GM12878 (cell line): Measurements from ENCODE around the gene RAB3C. TPM values are rescaled to one million over a fixed set of nuclear protein-coding genes. Genes with fewer than 3 reads are reported as not detected.

Experiments used
- ATAC-seq: fragments of 200-7000 bp; cut with Tn5 transposase; 3 replicates; pipeline ENCODE4 v1.9.1; 2020; ENCODE audit warnings: mild to moderate bottlenecking, moderate library complexity
- BruUV-seq: library from RNA; stranded (reverse); fragments of 400-500 nt; replicated peaks from 2 replicates; lab custom pipeline; 2021; lab: Mats Ljungman, UMichigan
- CTCF ChIA-PET: fragments of 300-600 bp; sonication (Branson Sonifier 250); formaldehyde crosslinking; extraction: SDS; loops from one replicate; lab custom pipeline; 2021; ENCODE audit warnings: inconsistent platforms; lab: Yijun Ruan, JAX
- POLR2A ChIA-PET: fragments of 350-600 bp; formaldehyde crosslinking; extraction: SDS; loops from one replicate; lab custom pipeline; 2021; ENCODE audit warnings: inconsistent platforms; lab: Charles Lee
- RAD21 ChIA-PET: fragments of 300-600 bp; sonication (Branson Sonifier 250); formaldehyde crosslinking; loops from one replicate; lab custom pipeline; 2023; ENCODE audit warnings: antibody characterized with exemption; ENCODE audit not compliant: unreplicated experiment; lab: Charles Lee
- SMC1A ChIA-PET: fragments of 300-600 bp; sonication (Branson Sonifier 250); formaldehyde crosslinking; loops from one replicate; lab custom pipeline; 2023; ENCODE audit not compliant: unreplicated experiment, uncharacterized antibody; lab: Charles Lee
- DNase-seq: peaks from one replicate; pipeline ENCODE4 v3.0.0-alpha.2; 2011; ENCODE audit warnings: low read depth, low spot score
- FAIRE-seq: peaks from 3 replicates; lab custom pipeline; 2011; peaks lifted over from hg19 to GRCh38; lab: Jason Lieb, UNC
- H2AFZ ChIP-seq: 2 replicates; pipeline ENCODE4 v1.6.0; 2011; ENCODE audit warnings: low read depth, low read length, control low read depth; ENCODE audit not compliant: control insufficient read depth
- H3K27ac ChIP-seq: 2 replicates; pipeline ENCODE4 v1.5.1; 2011; ENCODE audit warnings: control low read depth; ENCODE audit not compliant: control insufficient read depth, insufficient read depth
- H3K27me3 ChIP-seq, 2 experiments: replicated peaks in 1 of 2; 2 replicates each; pipeline versions ENCODE4 v1.6.0 to v1.6.1; 2011; ENCODE audit warnings: low read length in 1 of 2; ENCODE audit not compliant: control insufficient read depth in 2 of 2, insufficient read depth in 2 of 2
- H3K36me3 ChIP-seq, 2 experiments: 2 replicates each; pipeline ENCODE4 v1.5.1; 2011; ENCODE audit warnings: low read length in 1 of 2; ENCODE audit not compliant: control insufficient read depth in 2 of 2, insufficient read depth in 2 of 2
- H3K4me1 ChIP-seq: 2 replicates; pipeline ENCODE4 v1.6.1; 2011; ENCODE audit warnings: mild to moderate bottlenecking, low read length, moderate library complexity, mixed read lengths; ENCODE audit not compliant: control insufficient read depth, insufficient read depth
- H3K4me2 ChIP-seq: 2 replicates; pipeline ENCODE4 v1.6.0; 2011; ENCODE audit warnings: control low read depth; ENCODE audit not compliant: control insufficient read depth, insufficient read depth
- H3K4me3 ChIP-seq: fragments of 200-600 bp; sonication (generic); 2 replicates; pipeline ENCODE4 v1.5.1; 2016
- H3K79me2 ChIP-seq: 2 replicates; pipeline ENCODE4 v1.6.0; 2011; ENCODE audit warnings: low read length; ENCODE audit not compliant: control insufficient read depth, insufficient read depth
- H3K9ac ChIP-seq: 2 replicates; pipeline ENCODE4 v1.8.0; 2011; ENCODE audit warnings: low read length, control low read depth, mixed read lengths; ENCODE audit not compliant: control insufficient read depth, insufficient read depth
- H3K9me3 ChIP-seq: replicated peaks from 3 replicates; pipeline ENCODE4 v1.5.1; 2011; ENCODE audit warnings: mild to moderate bottlenecking, low read length; ENCODE audit not compliant: control insufficient read depth, insufficient read depth
- H4K20me1 ChIP-seq: 2 replicates; pipeline ENCODE4 v1.6.0; 2011; ENCODE audit not compliant: control insufficient read depth, insufficient read depth
- EGR1 ChIP-seq, 2 experiments: IDR thresholded peaks; 1 replicate in 1 of 2; 2 replicates in 1 of 2; pipeline ENCODE4 v1.6.1; 2011 to 2012; ENCODE audit warnings: low read depth in 2 of 2, low read length in 2 of 2, borderline replicate concordance in 1 of 2, mild to moderate bottlenecking in 1 of 2, moderate library complexity in 1 of 2
- HDGF ChIP-seq: fragments of 450-650 bp; IDR thresholded peaks from 2 replicates; pipeline ENCODE4 v1.6.1; 2016; ENCODE audit warnings: antibody characterized with exemption
- HSF1 ChIP-seq: fragments of 150-350 bp; IDR thresholded peaks from 2 replicates; pipeline ENCODE4 v1.6.1; 2014; ENCODE audit warnings: mild to moderate bottlenecking, low read depth, low read length
- JUND ChIP-seq: IDR thresholded peaks from 2 replicates; pipeline ENCODE4 v1.6.1; 2012; ENCODE audit warnings: low read depth, mild to moderate bottlenecking, low read length, improper control_type of control experiment, moderate library complexity
- MAX ChIP-seq: IDR thresholded peaks from 2 replicates; pipeline ENCODE4 v1.6.1; 2012; ENCODE audit warnings: low read depth, low read length, improper control_type of control experiment
- MEF2B ChIP-seq: fragments of 450-650 bp; IDR thresholded peaks from 2 replicates; pipeline ENCODE4 v1.6.1; 2018; ENCODE audit warnings: mild to moderate bottlenecking, moderate library complexity; ENCODE audit not compliant: partially characterized antibody, poor library complexity, severe bottlenecking
- MTA2 ChIP-seq: fragments of 450-650 bp; IDR thresholded peaks from 2 replicates; pipeline ENCODE4 v1.6.1; 2016; ENCODE audit warnings: low read depth, mild to moderate bottlenecking, moderate library complexity
- NFIC ChIP-seq: IDR thresholded peaks from 2 replicates; pipeline ENCODE4 v1.6.1; 2012; ENCODE audit warnings: low read depth, mild to moderate bottlenecking, inconsistent platforms, low read length, moderate library complexity
- NKRF ChIP-seq: fragments of 450-650 bp; conservative IDR thresholded peaks from 2 replicates; pipeline ENCODE4 v1.6.1; 2017; ENCODE audit warnings: mild to moderate bottlenecking, moderate library complexity
- POLR2A ChIP-seq: IDR thresholded peaks from 2 replicates; pipeline ENCODE4 v1.6.1; 2011; ENCODE audit warnings: low read depth, mild to moderate bottlenecking, low read length
- POU2F2 ChIP-seq: IDR thresholded peaks from 3 replicates; pipeline ENCODE4 v1.6.1; 2011; ENCODE audit warnings: low read depth, mild to moderate bottlenecking, low read length, borderline replicate concordance
- SMAD5 ChIP-seq: IDR thresholded peaks from 2 replicates; pipeline ENCODE4 v1.6.1; 2016; ENCODE audit warnings: antibody characterized with exemption, low read depth
- SPI1 ChIP-seq: IDR thresholded peaks from 2 replicates; pipeline ENCODE4 v1.6.1; 2011; ENCODE audit warnings: low read depth, mild to moderate bottlenecking, low read length, moderate library complexity, borderline replicate concordance; ENCODE audit not compliant: insufficient read depth
- WGBS: methylation state at CpG from one replicate; pipeline ENCODE4 v1.1.6; 2016; ENCODE audit warnings: low lambda C conversion rate; ENCODE audit not compliant: insufficient replicate concordance, insufficient coverage; ENCODE audit errors: missing lambda C conversion rate; 5-methylcytosine and 5-hydroxymethylcytosine counted together
- in situ Hi-C: fragments of 300-500 bp; cut with MboI; formaldehyde crosslinking; loops from 9 replicates; pipeline ENCODE4 v1.14.3; 2018; ENCODE audit warnings: mixed read lengths
- intact Hi-C: fragments of 100-400 bp; cut with micrococcal nuclease; formaldehyde crosslinking; loops from one replicate; pipeline ENCODE4 v1.14.2; 2022; ENCODE audit not compliant: unreplicated experiment
- polyA plus RNA-seq, 11 experiments: library from polyadenylated mRNA; depleted of rRNA in 4 of 11; unstranded in 6 of 11; stranded (reverse) in 5 of 11; fragments of >200 nt; fragmentation: Nextera tagmentation in 4 of 11; fragmentation: Illumina TruSeq in 1 of 11; extraction: Ambion mirVana in 4 of 11; extraction: Trizol in 1 of 11; gene quantifications; 1 replicate in 1 of 11; 2 replicates in 10 of 11; pipeline versions ENCODE4 v1.2.1 to v1.2.3, GENCODE V29; 2011 to 2016; ENCODE audit warnings: inconsistent platforms in 2 of 11, missing spikeins in 2 of 11, low read depth in 1 of 11
- total RNA-seq, 4 experiments: library from RNA; depleted of rRNA in 3 of 4; stranded (reverse); fragments of >200 nt in 3 of 4; fragmentation: Illumina TruSeq in 1 of 4; extraction: Trizol in 1 of 4; gene quantifications; 2 replicates each; pipeline versions ENCODE4 v1.2.1 to v1.2.3, GENCODE V29; 2013 to 2021
- TF ChIP-seq, protein P1 (sequence below): fragments of 450-650 bp; IDR thresholded peaks from 2 replicates; pipeline ENCODE4 v1.6.1; 2017; ENCODE audit warnings: borderline replicate concordance

Gene RAB3C
- total and polyA plus RNA-seq, 10 of the 15 experiments (the other 5 are each of a cell fraction or from before 2014, with no cell fraction given), result not detected

GRCh38 chr5:58683567-58683966 lies 100.7 kb downstream of the RAB3C start:
- intact Hi-C loops, result no loop called here
- ChIA-PET RAD21 (no interaction called here), SMC1A (no interaction called here), POLR2A (no interaction called here), CTCF (no interaction called here)
- Histone ChIP-seq H3K4me1 (no peaks in the 10 kb centered on the region), H3K36me3 (no peaks in the 10 kb centered on the region), H3K9me3 (no peaks in the 10 kb centered on the region), H2AFZ (no peak overlapping the region), H3K79me2 (no peaks in the 10 kb centered on the region), H3K4me2 (no peak overlapping the region), H3K9ac (no peak overlapping the region), H3K4me3 (no peak overlapping the region), H4K20me1 (no peaks in the 10 kb centered on the region), H3K27ac (no peak overlapping the region), H3K27me3 (no peaks in the 10 kb centered on the region)
- in situ Hi-C loops, result no loop called here
- 46% methylated on average over 2 of the region's 2 CpGs for WGBS
- no peak for DNase-seq
- no peak for ATAC-seq
- BruUV-seq, result no TSS peak
- no peak for TF ChIP-seq EGR1 (IDR thresholded peaks at IDR 0.05; ENCODE audit: borderline replicate concordance in 1 of 2, low read depth in 2 of 2, low read length in 2 of 2)
- no peak for TF ChIP-seq MEF2B
- no peak for TF ChIP-seq POU2F2
- TF ChIP-seq HSF1, result no peak
- no peak for TF ChIP-seq HDGF
- no peak for TF ChIP-seq SMAD5
- FAIRE-seq, result no peak

- RAD21 ChIA-PET, result no interaction called here
- WGBS, result 14% methylated on average over 2 of the region's 2 CpGs
- H3K36me3 ChIP-seq, result no peaks in the 10 kb centered on the region
- H3K9me3 ChIP-seq, result no peaks in the 10 kb centered on the region
- CTCF ChIA-PET, result no interaction called here
- no peaks in the 10 kb centered on the region for H3K79me2 ChIP-seq
- H3K9ac ChIP-seq, result no peak overlapping the region
- no peaks in the 10 kb centered on the region for H4K20me1 ChIP-seq
- FAIRE-seq (no peak), ATAC-seq (no peak), DNase-seq (no peak)
- no peak overlapping the region for H3K27ac ChIP-seq
- H2AFZ ChIP-seq, result no peak overlapping the region
- BruUV-seq, result no TSS peak
- SMC1A ChIA-PET, result interaction anchor here (1.0 to 1.2 kb wide), 2 partner anchors 10 to 19 kb away, joined by 3 to 4 read pairs; no protein-coding TSS in a partner anchor
- H3K27me3 ChIP-seq, result no peaks in the 10 kb centered on the region
- intact Hi-C loops (no loop called here), in situ Hi-C loops (no loop called here)
- POLR2A ChIA-PET, result no interaction called here
- H3K4me2 ChIP-seq, result no peak overlapping the region
- H3K4me1 ChIP-seq, result no peaks in the 10 kb centered on the region
- H3K4me3 ChIP-seq, result no peak overlapping the region
- TF ChIP-seq MTA2 (no peak), JUND (no peak), POLR2A (no peak), NFIC (no peak), NKRF (no peak), SPI1 (no peak), MAX (no peak)
- TF ChIP-seq, protein P1, sequence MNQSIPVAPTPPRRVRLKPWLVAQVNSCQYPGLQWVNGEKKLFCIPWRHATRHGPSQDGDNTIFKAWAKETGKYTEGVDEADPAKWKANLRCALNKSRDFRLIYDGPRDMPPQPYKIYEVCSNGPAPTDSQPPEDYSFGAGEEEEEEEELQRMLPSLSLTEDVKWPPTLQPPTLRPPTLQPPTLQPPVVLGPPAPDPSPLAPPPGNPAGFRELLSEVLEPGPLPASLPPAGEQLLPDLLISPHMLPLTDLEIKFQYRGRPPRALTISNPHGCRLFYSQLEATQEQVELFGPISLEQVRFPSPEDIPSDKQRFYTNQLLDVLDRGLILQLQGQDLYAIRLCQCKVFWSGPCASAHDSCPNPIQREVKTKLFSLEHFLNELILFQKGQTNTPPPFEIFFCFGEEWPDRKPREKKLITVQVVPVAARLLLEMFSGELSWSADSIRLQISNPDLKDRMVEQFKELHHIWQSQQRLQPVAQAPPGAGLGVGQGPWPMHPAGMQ, result no peak
These were observed 104.2 kb downstream of the RAB3C start for GRCh38 chr5:58687079-58687478.
